ENCODE results near the gene SCAF4.

SCAF4 gene

DNA sequence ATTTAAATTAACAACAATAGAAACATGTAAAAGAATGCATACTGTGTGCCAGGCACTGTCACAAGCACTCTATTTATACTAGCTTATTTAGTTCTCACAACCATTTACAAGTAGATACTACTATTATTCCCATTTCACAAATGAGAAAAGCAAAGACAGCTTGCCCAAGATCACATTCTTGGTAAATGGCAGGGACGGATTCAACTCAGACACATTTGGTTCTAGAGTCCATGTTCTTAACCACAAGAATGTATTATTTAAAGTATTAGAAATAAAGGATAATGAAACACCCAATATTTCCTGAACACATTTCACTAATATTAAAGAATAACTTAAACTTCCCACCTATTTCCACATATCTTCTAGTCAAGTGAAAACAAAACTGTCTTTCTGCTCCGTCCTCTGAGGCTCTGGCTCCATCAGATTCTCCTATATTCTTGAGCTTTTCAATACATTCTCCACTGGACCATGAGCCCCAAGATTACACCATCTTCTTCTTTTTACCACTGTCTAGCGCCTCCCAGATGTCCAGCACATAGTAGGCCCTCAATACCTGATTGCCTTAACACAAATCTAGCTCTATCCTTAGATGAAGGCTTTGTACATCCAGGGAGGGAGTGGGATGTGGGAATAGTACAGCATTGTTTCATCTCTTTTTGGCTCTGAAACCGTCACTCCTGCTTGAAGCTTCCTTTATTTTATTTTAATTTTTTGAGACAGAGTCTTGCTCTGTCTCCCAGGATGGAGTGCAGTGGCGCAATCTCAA is 43.1 kb downstream of the SCAF4 start:
- TF ChIP-seq TAF1 (IDR thresholded peaks at IDR 0.05; ENCODE audit: low read depth), result no peak
- no peak for TF ChIP-seq EP300 (IDR thresholded peaks at IDR 0.05; ENCODE audit: borderline replicate concordance)
- TF ChIP-seq ZBTB7A (IDR thresholded peaks at IDR 0.05; ENCODE audit: low read depth), result no peak
- no peak for TF ChIP-seq CREB1 (IDR thresholded peaks at IDR 0.05; ENCODE audit: low read depth)
- TF ChIP-seq, protein P1, sequence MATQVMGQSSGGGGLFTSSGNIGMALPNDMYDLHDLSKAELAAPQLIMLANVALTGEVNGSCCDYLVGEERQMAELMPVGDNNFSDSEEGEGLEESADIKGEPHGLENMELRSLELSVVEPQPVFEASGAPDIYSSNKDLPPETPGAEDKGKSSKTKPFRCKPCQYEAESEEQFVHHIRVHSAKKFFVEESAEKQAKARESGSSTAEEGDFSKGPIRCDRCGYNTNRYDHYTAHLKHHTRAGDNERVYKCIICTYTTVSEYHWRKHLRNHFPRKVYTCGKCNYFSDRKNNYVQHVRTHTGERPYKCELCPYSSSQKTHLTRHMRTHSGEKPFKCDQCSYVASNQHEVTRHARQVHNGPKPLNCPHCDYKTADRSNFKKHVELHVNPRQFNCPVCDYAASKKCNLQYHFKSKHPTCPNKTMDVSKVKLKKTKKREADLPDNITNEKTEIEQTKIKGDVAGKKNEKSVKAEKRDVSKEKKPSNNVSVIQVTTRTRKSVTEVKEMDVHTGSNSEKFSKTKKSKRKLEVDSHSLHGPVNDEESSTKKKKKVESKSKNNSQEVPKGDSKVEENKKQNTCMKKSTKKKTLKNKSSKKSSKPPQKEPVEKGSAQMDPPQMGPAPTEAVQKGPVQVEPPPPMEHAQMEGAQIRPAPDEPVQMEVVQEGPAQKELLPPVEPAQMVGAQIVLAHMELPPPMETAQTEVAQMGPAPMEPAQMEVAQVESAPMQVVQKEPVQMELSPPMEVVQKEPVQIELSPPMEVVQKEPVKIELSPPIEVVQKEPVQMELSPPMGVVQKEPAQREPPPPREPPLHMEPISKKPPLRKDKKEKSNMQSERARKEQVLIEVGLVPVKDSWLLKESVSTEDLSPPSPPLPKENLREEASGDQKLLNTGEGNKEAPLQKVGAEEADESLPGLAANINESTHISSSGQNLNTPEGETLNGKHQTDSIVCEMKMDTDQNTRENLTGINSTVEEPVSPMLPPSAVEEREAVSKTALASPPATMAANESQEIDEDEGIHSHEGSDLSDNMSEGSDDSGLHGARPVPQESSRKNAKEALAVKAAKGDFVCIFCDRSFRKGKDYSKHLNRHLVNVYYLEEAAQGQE (IDR thresholded peaks at IDR 0.05; ENCODE audit: low read depth), result no peak
- no peak for TF ChIP-seq NFIC (IDR thresholded peaks at IDR 0.05)
- TF ChIP-seq, protein P2, sequence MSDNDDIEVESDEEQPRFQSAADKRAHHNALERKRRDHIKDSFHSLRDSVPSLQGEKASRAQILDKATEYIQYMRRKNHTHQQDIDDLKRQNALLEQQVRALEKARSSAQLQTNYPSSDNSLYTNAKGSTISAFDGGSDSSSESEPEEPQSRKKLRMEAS (IDR thresholded peaks at IDR 0.05), result no peak
- no peak for TF ChIP-seq EGR1 (IDR thresholded peaks at IDR 0.05)
- TF ChIP-seq, protein P3, sequence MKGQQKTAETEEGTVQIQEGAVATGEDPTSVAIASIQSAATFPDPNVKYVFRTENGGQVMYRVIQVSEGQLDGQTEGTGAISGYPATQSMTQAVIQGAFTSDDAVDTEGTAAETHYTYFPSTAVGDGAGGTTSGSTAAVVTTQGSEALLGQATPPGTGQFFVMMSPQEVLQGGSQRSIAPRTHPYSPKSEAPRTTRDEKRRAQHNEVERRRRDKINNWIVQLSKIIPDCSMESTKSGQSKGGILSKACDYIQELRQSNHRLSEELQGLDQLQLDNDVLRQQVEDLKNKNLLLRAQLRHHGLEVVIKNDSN (IDR thresholded peaks at IDR 0.05), result no peak
- TF ChIP-seq CEBPB (IDR thresholded peaks at IDR 0.05), result no peak
- no peak for TF ChIP-seq RAD21 (IDR thresholded peaks at IDR 0.05; ENCODE audit: low read depth)
- no peak for TF ChIP-seq TEAD4 (IDR thresholded peaks at IDR 0.05)
- TF ChIP-seq TCF12 (IDR thresholded peaks at IDR 0.05; ENCODE audit: low read depth), result no peak
- TF ChIP-seq YY1 (IDR thresholded peaks at IDR 0.05; ENCODE audit: low read depth), result no peak
- TF ChIP-seq FOXM1 (IDR thresholded peaks at IDR 0.05; ENCODE audit: borderline replicate concordance, low read depth), result no peak

DNA sequence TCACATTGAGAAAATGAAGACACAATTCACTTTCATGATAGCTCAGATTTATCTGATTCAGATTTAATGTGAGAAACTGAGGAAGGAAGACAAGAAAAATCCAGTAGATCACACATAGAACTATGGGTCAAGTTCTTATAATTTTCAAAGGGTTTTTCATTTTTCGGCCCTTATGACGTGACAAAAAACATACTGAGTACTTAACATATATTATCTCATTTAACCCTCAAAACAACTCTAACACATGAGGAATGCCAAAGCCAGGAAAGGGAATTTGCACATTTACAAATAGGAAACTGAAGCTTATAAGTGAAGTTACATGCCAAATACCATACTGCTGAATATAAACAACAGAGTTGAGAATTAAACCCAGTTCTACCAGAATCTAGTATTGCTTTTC is 44.8 kb downstream of the SCAF4 start:
- TF ChIP-seq TCF12 (IDR thresholded peaks at IDR 0.05; ENCODE audit: low read depth), result no peak
- TF ChIP-seq ZBTB7A (IDR thresholded peaks at IDR 0.05; ENCODE audit: low read depth), result no peak
- no peak for TF ChIP-seq TAF1 (IDR thresholded peaks at IDR 0.05; ENCODE audit: low read depth)
- no peak for TF ChIP-seq TEAD4 (IDR thresholded peaks at IDR 0.05)
- no peak for TF ChIP-seq FOXM1 (IDR thresholded peaks at IDR 0.05; ENCODE audit: borderline replicate concordance, low read depth)
- TF ChIP-seq, protein P3 (IDR thresholded peaks at IDR 0.05), result no peak
- TF ChIP-seq EGR1 (IDR thresholded peaks at IDR 0.05), result no peak

DNA sequence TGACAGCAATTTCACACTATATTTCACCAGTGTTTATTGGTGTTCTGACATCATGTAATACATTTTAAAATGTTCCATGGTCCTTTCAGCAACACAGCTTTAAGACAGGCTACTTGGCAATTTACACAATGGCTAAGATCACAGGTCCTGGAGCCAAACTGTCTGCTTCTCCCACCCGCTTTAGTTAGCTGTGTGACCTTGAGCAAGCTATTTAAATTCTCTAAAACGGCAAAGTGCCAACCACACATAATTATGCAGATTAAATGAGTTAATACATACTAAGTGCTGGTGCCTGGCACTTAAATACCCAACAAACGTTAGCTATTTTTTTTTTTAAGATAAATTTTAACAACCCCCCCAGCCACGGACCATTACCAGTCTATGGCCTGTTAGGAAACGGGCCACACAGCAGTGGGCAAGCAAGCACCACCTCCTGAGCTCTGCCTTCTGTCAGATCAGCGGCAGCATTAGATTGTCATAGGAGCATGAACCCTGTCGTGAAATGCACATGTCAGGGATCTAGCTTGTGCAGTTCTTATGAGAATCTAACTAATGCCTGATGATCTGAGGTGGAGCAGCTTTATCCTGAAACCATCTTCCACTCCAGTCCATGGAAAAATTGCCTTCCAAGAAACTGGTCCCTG is 45.5 kb downstream of the SCAF4 start:
- no peak for TF ChIP-seq EP300 (IDR thresholded peaks at IDR 0.05; ENCODE audit: borderline replicate concordance)
- no peak for TF ChIP-seq YY1 (IDR thresholded peaks at IDR 0.05; ENCODE audit: low read depth)
- TF ChIP-seq FOXM1 (IDR thresholded peaks at IDR 0.05; ENCODE audit: borderline replicate concordance, low read depth), result no peak
- TF ChIP-seq, protein P2 (IDR thresholded peaks at IDR 0.05), result no peak
- TF ChIP-seq RAD21 (IDR thresholded peaks at IDR 0.05; ENCODE audit: low read depth), result no peak
- no peak for TF ChIP-seq ZBTB7A (IDR thresholded peaks at IDR 0.05; ENCODE audit: low read depth)
- TF ChIP-seq CEBPB (IDR thresholded peaks at IDR 0.05), result no peak
- no peak for TF ChIP-seq TAF1 (IDR thresholded peaks at IDR 0.05; ENCODE audit: low read depth)
- no peak for TF ChIP-seq EGR1 (IDR thresholded peaks at IDR 0.05)
- no peak for TF ChIP-seq TEAD4 (IDR thresholded peaks at IDR 0.05)
- TF ChIP-seq TCF12 (IDR thresholded peaks at IDR 0.05; ENCODE audit: low read depth), result no peak
- TF ChIP-seq, protein P3 (IDR thresholded peaks at IDR 0.05), result no peak
- no peak for TF ChIP-seq CREB1 (IDR thresholded peaks at IDR 0.05; ENCODE audit: low read depth)
- TF ChIP-seq, protein P1 (IDR thresholded peaks at IDR 0.05; ENCODE audit: low read depth), result no peak
- no peak for TF ChIP-seq NFIC (IDR thresholded peaks at IDR 0.05)

DNA sequence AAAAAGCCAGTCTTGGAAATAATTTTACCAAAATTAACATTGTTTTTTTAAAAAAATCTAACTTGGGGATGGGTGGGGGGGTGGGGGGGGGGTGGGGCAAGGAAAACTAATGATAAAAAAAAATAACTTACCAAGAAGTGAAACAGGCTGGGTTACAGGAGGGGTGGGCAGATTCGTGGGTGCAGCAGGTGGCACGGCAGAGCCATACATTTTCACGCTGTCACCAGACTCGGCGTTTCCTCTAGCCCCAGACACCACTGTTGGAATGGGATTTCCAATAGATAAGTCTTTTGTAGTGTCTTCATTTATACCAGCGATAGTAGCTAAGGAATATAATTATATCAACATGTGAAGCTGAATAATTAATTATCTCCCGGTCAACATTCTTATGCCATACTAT is 47.0 kb downstream of the SCAF4 start:
- TF ChIP-seq TAF1 (IDR thresholded peaks at IDR 0.05; ENCODE audit: low read depth), result no peak
- no peak for TF ChIP-seq RAD21 (IDR thresholded peaks at IDR 0.05; ENCODE audit: low read depth)
- TF ChIP-seq TCF12 (IDR thresholded peaks at IDR 0.05; ENCODE audit: low read depth), result no peak
- no peak for TF ChIP-seq TEAD4 (IDR thresholded peaks at IDR 0.05)
- TF ChIP-seq NFIC (IDR thresholded peaks at IDR 0.05), result no peak

DNA sequence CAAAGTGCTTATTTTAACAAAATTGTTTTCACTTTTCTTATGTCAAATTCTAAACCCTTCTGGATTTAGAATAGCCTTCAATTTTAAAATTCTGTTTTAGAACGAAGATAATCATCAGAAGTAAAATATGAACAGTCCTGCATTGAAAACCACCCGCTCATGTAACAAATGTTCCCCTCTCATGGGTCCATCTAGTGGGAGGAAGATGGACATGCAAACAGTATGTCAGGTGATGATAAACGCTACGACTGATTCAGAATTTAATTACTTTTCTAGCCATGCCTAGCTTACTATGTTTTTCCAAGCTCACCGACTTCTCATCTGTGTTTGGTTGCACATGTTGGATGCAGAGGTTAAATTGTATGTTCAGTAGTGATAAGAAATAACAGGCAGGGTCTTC is 48.9 kb downstream of the SCAF4 start:
- TF ChIP-seq ZBTB7A (IDR thresholded peaks at IDR 0.05; ENCODE audit: low read depth) (no peak), EP300 (IDR thresholded peaks at IDR 0.05; ENCODE audit: borderline replicate concordance) (no peak), EGR1 (IDR thresholded peaks at IDR 0.05) (no peak), TEAD4 (IDR thresholded peaks at IDR 0.05) (no peak), RAD21 (IDR thresholded peaks at IDR 0.05; ENCODE audit: low read depth) (no peak), NFIC (IDR thresholded peaks at IDR 0.05) (no peak), FOXM1 (IDR thresholded peaks at IDR 0.05; ENCODE audit: borderline replicate concordance, low read depth) (no peak), TCF12 (IDR thresholded peaks at IDR 0.05; ENCODE audit: low read depth) (no peak), TAF1 (IDR thresholded peaks at IDR 0.05; ENCODE audit: low read depth) (no peak), CREB1 (IDR thresholded peaks at IDR 0.05; ENCODE audit: low read depth) (no peak), YY1 (IDR thresholded peaks at IDR 0.05; ENCODE audit: low read depth) (no peak), CEBPB (IDR thresholded peaks at IDR 0.05) (no peak)
- TF ChIP-seq, protein P1 (IDR thresholded peaks at IDR 0.05; ENCODE audit: low read depth), result no peak
- TF ChIP-seq, protein P3 (IDR thresholded peaks at IDR 0.05), result no peak
- TF ChIP-seq, protein P2 (IDR thresholded peaks at IDR 0.05), result no peak
